Measurements from ENCODE around the gene FAM200A.

DNA sequence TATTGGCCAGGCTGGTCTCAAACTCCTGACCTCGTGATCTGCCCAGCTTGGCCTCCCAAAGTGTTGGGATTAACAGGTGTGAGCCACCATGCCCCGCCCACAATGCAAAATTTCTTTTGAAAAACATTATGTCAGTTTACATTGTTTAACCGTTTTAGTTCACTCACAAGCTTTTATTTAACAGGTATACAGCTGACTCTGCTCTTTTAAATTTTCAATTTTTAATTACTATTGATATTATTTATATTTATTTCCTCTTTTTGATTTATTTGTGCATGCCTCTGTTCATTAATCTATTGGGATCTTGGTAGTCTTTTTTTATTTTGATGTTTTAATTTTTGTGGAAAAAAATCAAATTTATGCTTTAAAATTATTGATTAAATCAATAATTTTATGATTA, 30.5 kb downstream of the FAM200A start:
- TF ChIP-seq ZNF121 (tag by site-specific recombination; IDR thresholded peaks at IDR 0.05) (no peak), ZNF707 (tag by site-specific recombination; IDR thresholded peaks at IDR 0.05) (no peak), YY1 (tag by site-specific recombination; IDR thresholded peaks at IDR 0.05) (no peak), RBAK (tag by site-specific recombination; IDR thresholded peaks at IDR 0.05) (no peak), ZNF214 (tag by site-specific recombination; IDR thresholded peaks at IDR 0.05; ENCODE audit: borderline replicate concordance) (no peak), ZNF133 (tag by site-specific recombination; IDR thresholded peaks at IDR 0.05) (no peak), PRDM4 (tag by site-specific recombination; IDR thresholded peaks at IDR 0.05) (no peak), ZNF175 (tag by site-specific recombination; IDR thresholded peaks at IDR 0.05) (no peak), TCF7L2 (IDR thresholded peaks at IDR 0.05; ENCODE audit: borderline replicate concordance, low read depth, low read length) (no peak), ZNF239 (tag by site-specific recombination; IDR thresholded peaks at IDR 0.05) (no peak), ZBTB1 (tag by site-specific recombination; IDR thresholded peaks at IDR 0.05) (no peak)
- TF ChIP-seq, protein P1, sequence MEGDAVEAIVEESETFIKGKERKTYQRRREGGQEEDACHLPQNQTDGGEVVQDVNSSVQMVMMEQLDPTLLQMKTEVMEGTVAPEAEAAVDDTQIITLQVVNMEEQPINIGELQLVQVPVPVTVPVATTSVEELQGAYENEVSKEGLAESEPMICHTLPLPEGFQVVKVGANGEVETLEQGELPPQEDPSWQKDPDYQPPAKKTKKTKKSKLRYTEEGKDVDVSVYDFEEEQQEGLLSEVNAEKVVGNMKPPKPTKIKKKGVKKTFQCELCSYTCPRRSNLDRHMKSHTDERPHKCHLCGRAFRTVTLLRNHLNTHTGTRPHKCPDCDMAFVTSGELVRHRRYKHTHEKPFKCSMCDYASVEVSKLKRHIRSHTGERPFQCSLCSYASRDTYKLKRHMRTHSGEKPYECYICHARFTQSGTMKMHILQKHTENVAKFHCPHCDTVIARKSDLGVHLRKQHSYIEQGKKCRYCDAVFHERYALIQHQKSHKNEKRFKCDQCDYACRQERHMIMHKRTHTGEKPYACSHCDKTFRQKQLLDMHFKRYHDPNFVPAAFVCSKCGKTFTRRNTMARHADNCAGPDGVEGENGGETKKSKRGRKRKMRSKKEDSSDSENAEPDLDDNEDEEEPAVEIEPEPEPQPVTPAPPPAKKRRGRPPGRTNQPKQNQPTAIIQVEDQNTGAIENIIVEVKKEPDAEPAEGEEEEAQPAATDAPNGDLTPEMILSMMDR (tag by site-specific recombination; IDR thresholded peaks at IDR 0.05): no peak
- TF ChIP-seq, protein P2, sequence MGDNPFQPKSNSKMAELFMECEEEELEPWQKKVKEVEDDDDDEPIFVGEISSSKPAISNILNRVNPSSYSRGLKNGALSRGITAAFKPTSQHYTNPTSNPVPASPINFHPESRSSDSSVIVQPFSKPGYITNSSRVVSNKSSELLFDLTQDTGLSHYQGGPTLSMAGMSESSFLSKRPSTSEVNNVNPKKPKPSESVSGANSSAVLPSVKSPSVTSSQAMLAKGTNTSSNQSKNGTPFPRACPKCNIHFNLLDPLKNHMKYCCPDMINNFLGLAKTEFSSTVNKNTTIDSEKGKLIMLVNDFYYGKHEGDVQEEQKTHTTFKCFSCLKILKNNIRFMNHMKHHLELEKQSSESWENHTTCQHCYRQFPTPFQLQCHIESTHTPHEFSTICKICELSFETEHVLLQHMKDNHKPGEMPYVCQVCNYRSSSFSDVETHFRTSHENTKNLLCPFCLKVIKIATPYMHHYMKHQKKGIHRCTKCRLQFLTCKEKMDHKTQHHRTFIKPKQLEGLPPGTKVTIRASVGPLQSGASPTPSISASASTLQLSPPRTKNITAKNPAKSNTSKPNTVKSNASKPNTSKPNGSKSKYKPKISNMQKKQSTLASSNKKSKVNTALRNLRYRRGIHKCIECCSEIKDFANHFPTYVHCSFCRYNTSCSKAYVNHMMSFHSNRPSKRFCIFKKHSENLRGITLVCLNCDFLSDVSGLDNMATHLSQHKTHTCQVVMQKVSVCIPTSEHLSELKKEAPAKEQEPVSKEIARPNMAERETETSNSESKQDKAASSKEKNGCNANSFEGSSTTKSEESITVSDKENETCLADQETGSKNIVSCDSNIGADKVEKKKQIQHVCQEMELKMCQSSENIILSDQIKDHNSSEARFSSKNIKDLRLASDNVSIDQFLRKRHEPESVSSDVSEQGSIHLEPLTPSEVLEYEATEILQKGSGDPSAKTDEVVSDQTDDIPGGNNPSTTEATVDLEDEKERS (tag by site-specific recombination; IDR thresholded peaks at IDR 0.05): no peak
